Colonic mucosa (tissue), 4 donors: ENCODE measurements around the gene NCOA6. TPM values are rescaled to one million over a fixed set of nuclear protein-coding genes. Genes with fewer than 3 reads are reported as not detected.
A peak's percentile ranks its signal among the peaks of the same experiment; 100 is the strongest.

Experiments
- DNase-seq: peaks from one replicate; pipeline ENCODE4 v3.0.0-alpha.2; 2020
- H3K27ac ChIP-seq: fragments of 200-600 bp; one replicate; pipeline ENCODE4 v1.8.0; 2021
- H3K27me3 ChIP-seq: fragments of 200-600 bp; one replicate; pipeline ENCODE4 v1.8.0; 2021
- H3K36me3 ChIP-seq: fragments of 200-600 bp; one replicate; pipeline ENCODE4 v1.8.0; 2021
- H3K4me1 ChIP-seq: fragments of 200-600 bp; one replicate; pipeline ENCODE4 v1.8.0; 2021; ENCODE audit warnings: mild to moderate bottlenecking
- H3K4me3 ChIP-seq: fragments of 200-600 bp; one replicate; pipeline ENCODE4 v1.8.0; 2021
- H3K9ac ChIP-seq, 2 donors: one replicate each; pipeline ENCODE4 v1.7.0; 2013; ENCODE audit warnings: control low read depth in 2 of 2, low read depth in 2 of 2, low read length in 2 of 2
- H3K9me3 ChIP-seq: fragments of 200-600 bp; one replicate; pipeline ENCODE4 v1.8.0; 2021
- intact Hi-C: fragments of 100-400 bp; cut with DNase I; formaldehyde crosslinking; loops from one replicate; pipeline ENCODE4 v1.14.1; 2022
- total RNA-seq, 2 donors: library from RNA; stranded (reverse); fragmentation: NEBNext Ultra II Directional in 1 of 2; extraction: Animal tissue kit (Norgen Biotek cat#: 25700) in 1 of 2; gene quantifications; one replicate each; pipeline ENCODE4 v1.2.1, GENCODE V29; 2021
- TF ChIP-seq, protein P1 (sequence below): fragments of 200-600 bp; IDR thresholded peaks from one replicate; pipeline ENCODE4 v1.8.0; 2022; ENCODE audit warnings: antibody characterized with exemption, mild to moderate bottlenecking
- donor health status: healthy.
- donor health status: DM: no; HTN: no; CAD: no.
- donor health status: DM: no; HTN: no; CAD: no.

NCOA6 gene
- total RNA-seq: 10 to 100 TPM; 28.9 to 40.2 TPM

DNA sequence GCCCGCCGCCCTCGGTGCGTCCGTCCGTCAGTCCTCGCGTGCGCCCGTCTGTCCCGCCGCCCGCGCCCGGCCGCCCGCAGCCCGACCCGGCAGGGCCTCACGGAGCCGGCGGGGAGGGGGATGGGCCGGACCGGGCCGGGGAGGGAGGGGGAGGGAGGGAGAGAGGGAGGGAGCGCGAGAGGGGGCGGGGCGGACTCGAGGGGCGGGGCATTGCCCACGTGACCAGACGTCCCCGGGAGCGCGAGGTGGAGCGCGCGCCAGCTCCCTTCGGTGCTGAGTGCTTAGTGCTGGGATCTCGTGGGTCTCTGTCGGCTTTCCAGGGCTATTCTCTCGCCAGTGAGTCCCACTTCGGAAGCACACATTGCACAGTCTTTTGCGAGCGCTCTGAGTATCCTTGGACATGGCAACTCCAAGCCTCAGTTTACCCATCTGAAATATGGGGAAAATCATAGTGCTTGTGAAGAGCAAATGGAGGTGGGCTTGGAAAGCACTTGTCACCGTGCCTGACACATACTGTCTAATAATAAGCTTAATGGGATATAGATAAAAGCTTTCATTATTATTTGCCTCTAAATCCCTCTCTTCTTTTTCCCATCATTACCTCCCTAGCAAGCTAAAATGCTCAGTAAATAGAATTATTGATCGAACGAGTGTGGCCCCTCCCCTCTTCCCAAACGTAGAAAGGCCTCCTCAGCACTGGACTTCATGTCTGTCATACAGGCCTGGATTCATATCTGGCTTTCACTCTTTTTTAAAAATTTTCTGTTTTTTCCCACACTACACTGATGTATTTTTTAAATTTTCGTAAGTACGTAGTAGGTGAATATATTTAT, at the start of gene NCOA6:
NCOA6 (minus strand) TSS at position 122 of the 833 bp plus-strand sequence. CDS start 43,296 bp downstream, outside the sequence.
- TF ChIP-seq, protein P1, sequence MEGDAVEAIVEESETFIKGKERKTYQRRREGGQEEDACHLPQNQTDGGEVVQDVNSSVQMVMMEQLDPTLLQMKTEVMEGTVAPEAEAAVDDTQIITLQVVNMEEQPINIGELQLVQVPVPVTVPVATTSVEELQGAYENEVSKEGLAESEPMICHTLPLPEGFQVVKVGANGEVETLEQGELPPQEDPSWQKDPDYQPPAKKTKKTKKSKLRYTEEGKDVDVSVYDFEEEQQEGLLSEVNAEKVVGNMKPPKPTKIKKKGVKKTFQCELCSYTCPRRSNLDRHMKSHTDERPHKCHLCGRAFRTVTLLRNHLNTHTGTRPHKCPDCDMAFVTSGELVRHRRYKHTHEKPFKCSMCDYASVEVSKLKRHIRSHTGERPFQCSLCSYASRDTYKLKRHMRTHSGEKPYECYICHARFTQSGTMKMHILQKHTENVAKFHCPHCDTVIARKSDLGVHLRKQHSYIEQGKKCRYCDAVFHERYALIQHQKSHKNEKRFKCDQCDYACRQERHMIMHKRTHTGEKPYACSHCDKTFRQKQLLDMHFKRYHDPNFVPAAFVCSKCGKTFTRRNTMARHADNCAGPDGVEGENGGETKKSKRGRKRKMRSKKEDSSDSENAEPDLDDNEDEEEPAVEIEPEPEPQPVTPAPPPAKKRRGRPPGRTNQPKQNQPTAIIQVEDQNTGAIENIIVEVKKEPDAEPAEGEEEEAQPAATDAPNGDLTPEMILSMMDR: no peak
- no peaks in the 10 kb centered on the region for H3K36me3 ChIP-seq
- DNase-seq: peak; percentile 93
- peak within 1 kb of the TSS; percentile 98 to 99 for H3K9ac ChIP-seq
- intact Hi-C loops: no loop called here
- peak within 1 kb of the TSS; percentile 81 for H3K4me3 ChIP-seq
- H3K4me1 ChIP-seq: peaks cover 7% of the 10 kb centered on the region
- H3K27ac ChIP-seq: peak within 1 kb of the TSS; percentile 89
- H3K27me3 ChIP-seq: no peaks in the 10 kb centered on the region
- H3K9me3 ChIP-seq: no peaks in the 10 kb centered on the region

GRCh38 chr20:34874094-34874654, 48.7 kb upstream of the NCOA6 start:
- Histone ChIP-seq H3K4me3 (no peak overlapping the region), H3K27ac (peak overlapping the region; percentile 76), H3K36me3 (no peaks in the 10 kb centered on the region), H3K4me1 (peaks cover 7% of the 10 kb centered on the region), H3K27me3 (no peaks in the 10 kb centered on the region), H3K9me3 (no peaks in the 10 kb centered on the region), H3K9ac (peak overlapping the region in 1 of 2 donors; percentile 99)
- peak; percentile 91 for DNase-seq
- intact Hi-C loops: loop anchor here (10.0 kb wide), 1 partner anchor 221 kb away; the partner anchor contains the start of gene TRPC4AP
- TF ChIP-seq, protein P1: peak; percentile 77

- no peaks in the 10 kb centered on the region for H3K9me3 ChIP-seq
- TF ChIP-seq, protein P1: no peak
- H3K27ac ChIP-seq: no peak overlapping the region
- H3K4me3 ChIP-seq: no peak overlapping the region
- no peaks in the 10 kb centered on the region for H3K36me3 ChIP-seq
- H3K4me1 ChIP-seq: peaks cover 7% of the 10 kb centered on the region
- intact Hi-C loops: loop anchor here (2.0 to 10.0 kb wide), 2 partner anchors 83 to 221 kb away; partner anchors contain the start of gene TRPC4AP
- H3K27me3 ChIP-seq: no peaks in the 10 kb centered on the region
- H3K9ac ChIP-seq: peak overlapping the region in 1 of 2 donors; percentile 69
- no peak for DNase-seq
Measured at GRCh38 chr20:34873583-34874093, 48.2 kb upstream of the NCOA6 start.

DNA sequence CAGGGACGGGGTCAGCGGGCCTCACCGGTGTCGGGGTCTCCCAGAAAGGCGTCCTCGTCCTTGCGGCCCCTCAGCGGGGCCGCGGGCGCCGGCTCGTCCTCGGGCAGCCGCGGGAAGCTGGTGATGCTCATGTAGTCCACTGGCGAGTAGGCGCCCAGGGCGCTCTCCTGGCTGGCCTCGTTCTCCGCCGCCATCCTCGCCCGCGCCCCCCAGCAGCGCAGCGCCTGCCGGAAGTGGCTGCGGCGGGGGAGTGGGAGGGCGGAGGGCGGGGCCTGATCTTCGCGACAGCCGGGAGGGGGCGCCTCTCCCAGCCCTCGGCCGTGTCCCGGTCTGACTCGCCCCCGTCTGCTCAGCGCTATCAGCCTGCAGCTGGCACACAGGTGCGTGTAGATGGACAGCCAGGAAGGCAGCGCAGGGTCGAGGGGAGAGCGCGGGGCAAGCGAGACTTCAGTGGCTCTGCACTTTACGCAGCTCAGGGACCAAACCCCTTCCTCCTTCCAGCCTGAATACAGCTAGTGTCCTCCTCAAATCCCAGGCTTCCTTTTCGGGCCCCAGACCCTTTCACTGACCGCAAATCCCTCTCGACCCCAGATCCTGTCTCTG, 47.3 kb upstream of the NCOA6 start, which contains the start of gene GGT7:
GGT7 (minus strand) TSS at position 235 of the 603 bp plus-strand sequence; CDS start at position 194, 41 bp downstream.
- Histone ChIP-seq H3K36me3 (no peaks in the 10 kb centered on the region), H3K4me1 (peaks cover 7% of the 10 kb centered on the region), H3K4me3 (peak within 1 kb of the TSS; percentile 46), H3K9ac (peak within 1 kb of the TSS; percentile 69 to 77), H3K27me3 (no peaks in the 10 kb centered on the region), H3K9me3 (no peaks in the 10 kb centered on the region), H3K27ac (peak within 1 kb of the TSS; percentile 13)
- peak; percentile 86 for DNase-seq
- intact Hi-C loops: loop anchor here (2.0 to 10.0 kb wide), 2 partner anchors 84 to 222 kb away; partner anchors contain the start of gene TRPC4AP
- TF ChIP-seq, protein P1: peak; percentile 70
